ENCODE results near the gene SEMA5A.

The SEMA5A gene

GRCh38 chr5:9045946-9046345 lies 499.9 kb downstream of the SEMA5A start:
- no peak for DNase-seq

GRCh38 chr5:9042241-9042640 lies 503.6 kb downstream of the SEMA5A start:
- no peak for DNase-seq

DNA sequence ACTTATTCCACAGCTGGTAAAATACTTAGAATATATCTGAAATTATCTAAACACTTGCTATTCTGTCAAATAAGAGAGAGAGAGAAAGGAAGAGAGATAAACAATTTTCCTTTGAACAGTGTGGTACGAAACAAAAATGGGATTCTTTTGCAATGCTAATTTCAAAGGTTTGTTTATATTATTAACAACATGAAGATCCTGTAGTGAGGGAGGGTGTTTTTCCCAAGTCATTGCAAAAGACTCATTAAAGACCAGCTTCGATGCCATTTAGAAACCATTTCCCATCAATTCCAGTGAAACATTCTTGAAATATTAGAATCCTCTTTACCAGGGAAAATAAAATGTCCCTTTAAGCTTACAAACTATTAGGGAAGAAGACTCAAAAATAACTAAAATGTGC lies 505.4 kb downstream of the SEMA5A start:
- no peak for DNase-seq

GRCh38 chr5:9037048-9037447 lies 508.8 kb downstream of the SEMA5A start:
- no peak for DNase-seq

- DNase-seq, result no peak
These were observed 510.5 kb downstream of the SEMA5A start for GRCh38 chr5:9035346-9035745.

- DNase-seq, result no peak
These were observed 511.2 kb downstream of the SEMA5A start for GRCh38 chr5:9034649-9035048.

- DNase-seq, result no peak
These were observed 512.4 kb downstream of the SEMA5A start for GRCh38 chr5:9033524-9033923.

- DNase-seq, result no peak
These were observed 519.9 kb downstream of the SEMA5A start for GRCh38 chr5:9025942-9026341.

- no peak for DNase-seq
These were observed 524.9 kb downstream of the SEMA5A start for GRCh38 chr5:9020996-9021395.

- DNase-seq, result no peak
These were observed 530.0 kb downstream of the SEMA5A start for GRCh38 chr5:9015937-9016270.

- DNase-seq, result no peak
These were observed 530.5 kb downstream of the SEMA5A start for GRCh38 chr5:9015260-9015936.

- DNase-seq, result no peak
These were observed 532.7 kb downstream of the SEMA5A start for GRCh38 chr5:9013147-9013546.

GRCh38 chr5:9009931-9010651 lies 535.8 kb downstream of the SEMA5A start:
- no peak for DNase-seq

DNA sequence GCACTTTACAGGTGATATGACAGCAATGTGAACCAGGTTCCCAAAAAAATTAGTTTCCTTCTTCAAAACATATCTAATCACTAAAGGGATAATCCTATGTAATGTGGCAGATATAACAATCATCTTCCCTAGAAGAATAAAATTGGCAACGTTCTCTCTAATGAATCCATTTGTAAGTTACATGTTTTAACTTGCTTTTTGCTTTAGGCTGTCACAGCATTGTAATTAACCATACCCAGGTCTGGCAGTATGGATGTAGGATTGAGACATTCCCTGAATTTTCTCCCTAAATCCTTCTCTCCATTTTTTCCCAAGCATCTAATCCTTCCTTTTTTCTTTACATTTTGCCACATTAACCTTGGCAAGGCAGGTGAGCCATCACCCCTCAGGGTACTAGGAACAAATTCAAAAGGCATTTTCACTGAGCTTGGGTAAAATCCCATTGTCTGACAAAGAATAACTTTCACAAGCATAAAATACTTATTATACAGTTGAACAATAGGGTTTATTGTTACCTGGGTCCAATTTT lies 548.3 kb downstream of the SEMA5A start:
- no peak for DNase-seq

DNA sequence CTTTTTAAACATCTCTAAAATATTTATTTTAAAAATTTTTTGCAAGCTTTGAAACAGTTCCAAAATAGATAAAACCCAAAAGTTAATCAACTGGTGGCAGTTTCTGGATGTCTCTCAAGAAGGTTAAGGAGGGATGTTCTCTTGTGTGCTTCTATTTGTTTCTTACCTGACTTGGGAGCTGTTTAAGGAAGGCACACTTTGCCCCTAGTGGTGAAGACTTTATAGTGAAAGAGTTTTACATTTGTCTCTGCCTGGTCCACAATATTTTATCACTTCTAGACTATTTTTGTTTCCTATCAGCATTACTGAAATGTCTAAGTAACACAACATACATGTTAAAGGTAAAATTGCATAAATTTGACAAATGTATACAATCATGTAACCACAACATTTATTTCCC lies 552.8 kb downstream of the SEMA5A start:
- DNase-seq, result no peak
